IPS-11a (cell line): Measurements from ENCODE around the gene LDHAL6A.

ENCODE experiments used
- H3K4me3 ChIP-seq: one replicate; pipeline ENCODE4 v1.5.1; 2013; ENCODE audit warnings: low read depth, low read length, control low read depth

LDHAL6A gene

GRCh38 chr11:18490319-18490718 is 34.7 kb downstream of the LDHAL6A start:
- H3K4me3 ChIP-seq: no peak overlapping the region

DNA sequence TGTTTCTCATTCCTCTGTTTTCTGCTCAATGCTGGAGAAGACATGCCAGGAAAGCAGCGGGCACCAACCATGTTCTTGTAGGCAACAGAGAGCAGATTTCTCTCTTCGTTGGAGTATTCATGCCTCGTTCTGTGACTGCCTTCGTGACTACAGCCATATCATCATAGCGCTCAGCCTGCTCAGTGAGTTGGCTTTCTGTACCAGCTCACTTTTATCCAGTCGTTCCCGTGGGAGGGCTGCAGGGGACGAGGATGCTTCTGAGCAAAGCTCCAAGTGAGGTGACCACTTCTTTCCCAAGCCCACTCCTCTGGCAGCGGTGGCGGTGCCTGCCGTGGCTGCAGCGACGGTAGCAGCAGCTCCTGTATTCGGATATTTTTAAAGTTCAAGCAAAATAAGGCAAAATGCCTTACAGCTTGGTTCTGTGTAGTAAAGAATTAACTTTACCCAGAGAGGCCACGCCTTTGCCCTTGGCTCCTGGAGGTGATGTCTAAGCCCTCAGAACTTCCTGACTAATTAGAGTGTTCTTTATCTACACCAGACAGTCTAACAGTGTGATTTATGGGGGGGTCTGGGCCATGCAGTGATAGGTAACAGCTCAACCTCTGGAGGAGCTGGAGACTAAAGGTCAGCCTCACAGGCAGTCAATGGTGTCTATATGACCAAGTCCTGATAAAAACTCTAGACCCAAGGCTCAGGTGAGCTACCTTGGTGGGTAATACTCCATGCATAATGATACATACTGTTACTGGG is 35.3 kb downstream of the LDHAL6A start:
- no peak overlapping the region for H3K4me3 ChIP-seq

DNA sequence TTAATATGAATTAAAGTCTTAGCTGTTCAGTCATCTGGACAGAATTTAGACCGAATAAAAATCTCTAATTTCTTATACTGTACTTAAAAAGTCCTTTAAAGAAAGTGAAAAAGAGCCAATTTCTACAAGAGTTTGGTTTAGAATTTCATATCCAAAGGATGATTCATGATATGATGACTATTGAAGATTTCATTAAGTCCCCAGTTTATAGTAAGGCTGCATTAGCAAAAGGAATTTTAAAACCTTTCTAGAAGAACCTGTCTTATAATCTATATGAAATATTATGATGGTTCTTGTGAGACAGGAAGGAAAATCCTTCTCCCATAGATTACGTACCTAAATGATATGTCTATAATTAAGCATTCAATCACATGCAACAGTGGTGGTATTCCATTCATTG is 36.3 kb downstream of the LDHAL6A start:
- H3K4me3 ChIP-seq: no peak overlapping the region

- H3K4me3 ChIP-seq: no peak overlapping the region
These were observed 37.2 kb downstream of the LDHAL6A start for GRCh38 chr11:18492888-18493287.

- no peak overlapping the region for H3K4me3 ChIP-seq
These were observed 37.7 kb downstream of the LDHAL6A start for GRCh38 chr11:18493310-18493709.

GRCh38 chr11:18495271-18495670 is 39.6 kb downstream of the LDHAL6A start:
- no peak overlapping the region for H3K4me3 ChIP-seq

DNA sequence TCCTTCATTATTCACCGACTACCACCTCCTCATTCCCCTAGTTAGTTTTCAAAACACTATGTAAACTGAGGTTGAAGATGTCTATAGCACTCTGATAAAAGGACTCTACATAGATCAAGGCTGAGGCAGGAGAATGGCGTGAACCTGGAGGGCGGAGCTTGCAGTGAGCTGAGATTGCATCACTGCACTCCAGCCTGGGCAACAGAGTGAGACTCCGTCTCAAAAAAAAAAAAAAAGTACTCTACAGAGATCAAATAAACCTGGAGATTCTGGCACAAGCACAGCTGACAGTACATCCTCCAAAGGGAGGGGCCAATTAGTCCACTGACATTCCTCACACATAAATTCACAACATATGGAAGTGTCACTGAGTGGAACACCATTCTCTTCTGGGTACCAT is 40.0 kb downstream of the LDHAL6A start:
- H3K4me3 ChIP-seq: no peak overlapping the region

GRCh38 chr11:18498039-18498438 is 42.4 kb downstream of the LDHAL6A start:
- H3K4me3 ChIP-seq: no peak overlapping the region

DNA sequence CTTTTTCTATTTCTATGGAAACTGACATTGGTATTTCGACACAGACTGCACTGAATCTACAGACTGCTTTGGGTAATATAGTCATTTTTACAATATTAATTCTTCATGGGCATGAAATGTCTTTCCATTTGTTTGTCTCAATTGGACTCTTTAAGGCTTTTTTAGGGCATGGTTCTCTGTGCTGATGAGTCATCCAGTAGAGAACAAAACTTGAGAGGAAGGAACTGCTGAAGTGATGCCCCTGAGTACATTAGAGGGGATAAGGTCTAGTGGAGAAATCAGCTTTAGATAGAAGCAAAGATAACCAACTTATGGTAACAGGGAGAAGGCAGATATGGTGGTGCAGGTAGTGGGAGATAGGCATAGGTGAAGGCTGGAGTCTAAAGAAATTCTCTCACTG is 46.0 kb downstream of the LDHAL6A start:
- H3K4me3 ChIP-seq: no peak overlapping the region

DNA sequence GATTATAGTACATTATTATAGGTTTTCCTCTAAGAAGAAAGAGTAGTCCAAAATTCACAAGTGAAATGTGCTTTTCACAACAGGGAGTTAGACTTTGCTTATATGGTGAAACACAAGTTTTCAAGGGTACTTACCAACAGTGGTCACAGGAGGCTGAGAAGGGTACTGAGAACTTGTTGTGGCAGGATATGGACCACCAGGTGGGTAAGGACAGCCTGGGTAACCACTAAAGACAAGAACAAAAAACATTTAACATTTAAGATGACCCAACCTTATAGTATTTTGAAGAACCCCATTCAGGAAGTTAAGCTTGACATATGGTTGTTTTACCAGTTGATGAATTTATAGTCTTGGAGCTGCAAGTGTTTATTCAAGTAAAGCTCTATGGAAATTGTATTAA is 46.7 kb downstream of the LDHAL6A start:
- H3K4me3 ChIP-seq: no peak overlapping the region

GRCh38 chr11:18521122-18521521 is 65.5 kb downstream of the LDHAL6A start:
- no peak overlapping the region for H3K4me3 ChIP-seq

DNA sequence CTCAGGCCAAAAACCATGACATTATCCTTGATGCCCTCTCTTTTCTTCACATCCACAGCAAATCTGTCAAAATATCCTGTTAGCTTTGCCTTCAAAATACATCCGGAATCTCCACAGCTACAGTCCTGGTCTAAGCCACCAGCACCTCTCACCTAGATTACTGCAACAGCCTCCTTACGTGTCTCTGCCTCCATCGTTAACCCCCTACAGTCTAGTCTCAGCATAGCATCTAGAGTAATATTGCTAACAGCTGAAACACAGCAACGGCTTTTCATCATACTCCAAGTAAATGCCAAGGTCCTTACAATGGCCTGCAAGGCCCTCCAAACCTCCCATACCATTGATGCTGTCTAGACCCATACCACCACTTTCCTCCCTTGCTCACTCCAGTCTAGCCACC is 66.7 kb downstream of the LDHAL6A start:
- no peak overlapping the region for H3K4me3 ChIP-seq

DNA sequence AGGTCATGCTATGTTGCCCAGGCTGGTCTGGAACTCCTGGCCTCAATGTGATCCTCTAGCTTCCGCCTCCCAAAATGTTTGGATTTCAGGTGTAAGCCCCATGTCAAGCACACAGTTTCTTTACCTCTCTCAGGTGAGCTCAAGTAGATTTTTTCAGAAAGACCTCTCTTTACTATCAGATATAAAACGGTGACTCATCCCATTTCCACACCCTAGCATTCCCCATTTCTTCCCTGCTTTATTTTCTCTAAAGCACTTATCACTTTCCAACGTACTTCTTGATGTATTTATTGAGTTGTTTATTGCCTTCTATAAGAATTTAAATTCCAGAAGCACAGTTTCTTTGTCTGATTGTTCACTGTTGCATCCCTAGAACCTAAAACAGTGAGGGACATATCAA is 67.4 kb downstream of the LDHAL6A start:
- no peak overlapping the region for H3K4me3 ChIP-seq

- H3K4me3 ChIP-seq: no peak overlapping the region
These were observed 68.6 kb downstream of the LDHAL6A start for GRCh38 chr11:18524248-18524647.

DNA sequence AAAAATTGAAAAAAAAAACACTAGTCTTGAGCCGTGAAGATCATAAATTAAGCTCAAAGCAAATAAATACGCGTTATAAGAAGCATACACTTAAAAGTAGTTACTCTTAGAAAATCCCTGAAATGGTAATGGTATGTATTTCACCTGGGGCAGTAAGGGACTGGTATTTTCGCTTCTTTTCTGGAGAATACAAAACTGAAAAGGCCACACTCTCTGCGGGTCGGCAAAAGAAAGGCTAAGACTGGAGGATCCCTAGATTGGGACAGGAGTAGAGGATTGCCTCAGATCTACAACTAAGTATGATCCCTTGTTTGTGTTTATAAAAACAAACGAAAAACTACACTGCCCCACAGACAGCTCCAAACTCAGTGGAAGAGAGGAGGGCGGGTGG is 70.5 kb downstream of the LDHAL6A start:
- peak overlapping the region; percentile 97 for H3K4me3 ChIP-seq

DNA sequence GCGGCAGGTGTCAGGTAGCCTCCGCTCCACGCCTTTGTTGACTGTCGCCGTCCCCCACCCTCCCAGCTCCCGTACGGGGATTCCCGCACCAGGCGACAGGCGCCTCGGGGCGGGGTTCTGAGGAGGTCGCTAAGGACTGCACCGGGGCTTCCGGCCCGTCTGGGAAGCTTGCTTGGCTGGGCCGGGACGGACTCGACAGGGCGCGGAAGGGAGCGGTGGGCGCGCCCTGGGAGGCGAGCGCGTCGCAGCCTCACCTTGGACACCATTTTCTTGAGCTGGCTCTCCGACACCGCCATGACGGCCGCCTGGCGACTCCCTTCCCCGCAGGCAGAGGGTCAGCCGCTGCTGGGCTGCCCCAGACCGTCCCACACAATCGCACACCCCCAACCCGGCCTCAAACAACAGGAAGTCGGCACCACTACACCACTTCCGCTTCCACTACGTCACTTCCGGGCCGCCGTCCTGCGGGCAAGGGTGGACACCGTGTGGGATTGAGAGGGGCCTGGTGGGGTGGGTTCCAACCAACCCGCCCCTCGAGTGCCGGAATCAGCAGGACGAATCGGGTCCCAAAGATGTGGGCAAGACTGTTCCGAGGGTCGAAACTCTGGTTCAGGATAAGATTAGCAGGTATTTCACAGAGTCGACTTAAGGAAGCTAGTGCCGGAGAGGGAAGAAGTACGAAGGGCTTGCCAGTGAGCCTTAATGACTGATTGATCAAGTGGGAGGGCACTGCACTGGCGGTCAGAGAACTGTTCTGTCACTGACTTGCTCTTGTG is 71.1 kb downstream of the LDHAL6A start, which contains the start of gene TSG101:
TSS of gene TSG101 (minus strand) at position 422 of the 776 bp plus-strand sequence. CDS start at position 296, 126 bp downstream.
- H3K4me3 ChIP-seq: peak within 1 kb of the TSS; percentile 97

GRCh38 chr11:18527512-18527911 is 71.9 kb downstream of the LDHAL6A start:
- peak overlapping the region; percentile 97 for H3K4me3 ChIP-seq
